Activated effector memory CD4-positive, alpha-beta T cell treated with anti-CD3 and anti-CD28 coated beads, Interleukin-2, amount 50 U/mL, for 16 hours (primary cell): ENCODE measurements around the gene SLC39A9.

Source experiments
- DNase-seq: peaks from one replicate; pipeline ENCODE4 v3.0.0-alpha.2; 2020

SLC39A9 gene, protein sequence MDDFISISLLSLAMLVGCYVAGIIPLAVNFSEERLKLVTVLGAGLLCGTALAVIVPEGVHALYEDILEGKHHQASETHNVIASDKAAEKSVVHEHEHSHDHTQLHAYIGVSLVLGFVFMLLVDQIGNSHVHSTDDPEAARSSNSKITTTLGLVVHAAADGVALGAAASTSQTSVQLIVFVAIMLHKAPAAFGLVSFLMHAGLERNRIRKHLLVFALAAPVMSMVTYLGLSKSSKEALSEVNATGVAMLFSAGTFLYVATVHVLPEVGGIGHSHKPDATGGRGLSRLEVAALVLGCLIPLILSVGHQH

GRCh38 chr14:69398053-69398817, at the start of gene SLC39A9, which contains the start of gene ERH:
Gene SLC39A9, plus strand, starts transcription at chr14:69398692. Its CDS starts 678 bp downstream, at chr14:69399370.
Gene ERH, minus strand, starts transcription at chr14:69398299. Its CDS starts 66 bp downstream, at chr14:69398233.
- peak; percentile 98 for DNase-seq

DNA sequence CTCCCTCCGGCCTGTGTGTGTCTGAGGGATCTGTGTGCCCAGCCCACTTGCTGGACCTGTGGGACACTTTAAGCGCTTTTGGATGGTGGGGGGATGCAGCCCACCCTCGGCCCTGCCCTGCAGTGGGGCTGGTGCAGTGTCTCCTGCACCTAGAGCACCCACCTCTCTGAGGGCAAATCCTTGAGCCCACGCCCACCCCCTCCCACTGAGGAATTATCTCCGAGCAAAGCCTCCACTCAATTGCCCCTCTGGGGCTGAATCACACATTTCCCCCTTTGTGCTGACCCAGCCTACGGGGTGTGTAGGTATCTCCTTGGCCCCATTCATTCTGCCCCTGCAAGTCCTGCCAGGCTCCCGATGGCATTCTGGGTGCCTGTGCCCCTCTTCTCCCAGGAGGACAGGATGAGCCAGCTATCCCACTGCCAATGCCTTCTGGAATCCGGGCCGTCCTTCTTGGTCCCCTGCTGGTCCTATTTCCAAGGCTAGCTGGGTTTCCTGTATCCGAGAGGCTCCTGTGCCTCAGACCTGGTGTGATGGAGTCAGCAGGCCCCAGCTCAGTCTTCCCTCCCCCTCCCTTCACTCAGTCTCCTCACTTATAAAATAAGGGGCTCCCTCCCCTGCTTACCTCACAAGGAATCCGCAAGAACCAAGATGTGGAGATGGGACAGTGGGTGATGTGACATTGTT, 49.3 kb upstream of the SLC39A9 start:
- no peak for DNase-seq

DNA sequence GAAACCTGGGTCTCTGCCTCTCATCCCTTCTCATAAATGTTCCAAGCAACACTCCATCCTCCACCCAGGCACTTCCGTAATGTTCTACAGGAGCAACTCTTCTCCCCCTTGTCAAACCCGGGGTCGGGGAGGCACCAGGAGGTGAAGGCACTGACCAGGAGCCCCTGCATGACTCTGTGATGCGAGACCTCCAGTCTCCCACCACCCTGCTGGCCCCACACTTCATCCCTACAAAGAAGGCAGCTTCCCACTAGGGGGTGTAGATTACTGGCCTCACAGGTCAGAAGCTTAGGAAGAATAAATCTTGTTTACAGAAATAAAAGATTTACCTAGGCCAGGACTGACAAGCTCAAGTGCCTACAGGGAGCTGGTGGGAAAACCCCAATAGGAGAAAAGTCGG, 47.6 kb upstream of the SLC39A9 start:
- no peak for DNase-seq

- no peak for DNase-seq
Observed at GRCh38 chr14:69351385-69351784, 47.1 kb upstream of the SLC39A9 start.

- no peak for DNase-seq
Observed at GRCh38 chr14:69351911-69352310, 46.6 kb upstream of the SLC39A9 start.

- no peak for DNase-seq
Observed at GRCh38 chr14:69353168-69353567, 45.3 kb upstream of the SLC39A9 start.

DNA sequence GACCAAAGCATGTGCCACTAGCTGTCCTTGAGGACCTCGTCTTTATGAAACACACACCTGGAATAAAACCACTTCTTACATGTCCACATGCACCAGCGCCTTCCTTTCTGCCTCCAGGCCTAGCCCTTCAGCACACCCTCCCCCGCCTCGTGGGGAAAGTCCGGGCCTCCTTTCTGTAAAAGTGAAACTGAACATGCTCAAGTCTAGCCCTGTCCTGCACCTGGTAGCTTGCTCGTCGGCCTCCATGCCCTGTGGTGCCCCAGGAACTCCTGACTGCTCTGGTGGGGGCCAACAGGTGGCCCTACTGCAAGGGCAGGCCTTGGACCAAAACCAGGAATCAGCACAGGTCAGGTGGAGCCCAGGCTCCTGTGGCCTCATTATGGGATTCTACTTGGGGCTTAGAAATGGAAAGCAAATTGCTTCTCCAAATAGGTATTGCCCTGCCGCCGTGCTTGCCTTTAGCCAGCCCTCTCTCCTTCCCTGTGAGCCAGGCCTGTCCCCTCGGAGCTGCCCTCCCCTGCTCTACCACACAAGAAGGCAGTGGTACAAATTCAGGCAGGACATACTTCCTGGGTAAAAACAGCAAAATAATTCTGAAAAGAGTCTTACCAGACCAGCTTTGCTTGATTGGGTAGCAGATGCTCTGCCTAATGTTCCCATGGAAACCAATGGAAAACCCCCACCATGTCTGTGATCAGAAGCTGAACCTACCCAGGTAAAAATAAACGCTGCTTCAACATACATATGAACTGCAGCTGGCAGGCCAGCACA, 43.9 kb upstream of the SLC39A9 start:
- DNase-seq, result peak; percentile 88

GRCh38 chr14:69355154-69355597, 43.3 kb upstream of the SLC39A9 start:
- no peak for DNase-seq

DNA sequence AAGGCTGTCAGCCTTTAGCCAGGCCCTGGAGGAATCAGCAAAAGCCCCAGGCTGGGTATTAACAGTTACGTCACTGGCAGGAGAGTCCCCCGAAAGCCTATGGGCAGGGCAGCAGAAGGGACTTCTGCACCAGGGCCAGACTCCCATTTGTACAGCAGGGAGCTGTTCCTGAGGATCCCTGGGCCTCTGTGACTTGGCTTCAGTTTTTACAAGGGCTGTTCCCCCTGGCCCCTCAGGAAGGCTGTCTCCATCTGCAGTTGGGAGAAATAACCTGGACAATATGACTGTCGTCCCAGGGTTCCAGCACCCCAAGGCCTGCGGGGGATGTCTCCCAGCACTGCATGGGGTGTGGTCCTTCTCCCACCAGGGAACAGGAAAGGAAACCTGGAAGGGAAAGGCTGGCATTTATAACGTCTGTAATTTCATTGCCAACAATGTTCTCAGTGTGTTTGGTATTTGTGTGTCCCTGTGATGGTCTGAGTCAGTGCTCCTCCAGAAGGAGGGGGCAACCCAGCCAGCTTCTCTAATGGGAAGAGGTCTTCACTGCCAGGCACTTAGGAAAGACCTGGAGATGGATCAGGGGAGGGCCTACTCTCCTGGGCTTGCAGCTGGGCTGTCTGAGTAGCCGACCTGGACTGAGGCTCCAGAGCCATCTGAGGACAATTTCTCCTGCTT, 42.7 kb upstream of the SLC39A9 start:
- no peak for DNase-seq

- no peak for DNase-seq
Observed at GRCh38 chr14:69356903-69357543, 41.5 kb upstream of the SLC39A9 start.

DNA sequence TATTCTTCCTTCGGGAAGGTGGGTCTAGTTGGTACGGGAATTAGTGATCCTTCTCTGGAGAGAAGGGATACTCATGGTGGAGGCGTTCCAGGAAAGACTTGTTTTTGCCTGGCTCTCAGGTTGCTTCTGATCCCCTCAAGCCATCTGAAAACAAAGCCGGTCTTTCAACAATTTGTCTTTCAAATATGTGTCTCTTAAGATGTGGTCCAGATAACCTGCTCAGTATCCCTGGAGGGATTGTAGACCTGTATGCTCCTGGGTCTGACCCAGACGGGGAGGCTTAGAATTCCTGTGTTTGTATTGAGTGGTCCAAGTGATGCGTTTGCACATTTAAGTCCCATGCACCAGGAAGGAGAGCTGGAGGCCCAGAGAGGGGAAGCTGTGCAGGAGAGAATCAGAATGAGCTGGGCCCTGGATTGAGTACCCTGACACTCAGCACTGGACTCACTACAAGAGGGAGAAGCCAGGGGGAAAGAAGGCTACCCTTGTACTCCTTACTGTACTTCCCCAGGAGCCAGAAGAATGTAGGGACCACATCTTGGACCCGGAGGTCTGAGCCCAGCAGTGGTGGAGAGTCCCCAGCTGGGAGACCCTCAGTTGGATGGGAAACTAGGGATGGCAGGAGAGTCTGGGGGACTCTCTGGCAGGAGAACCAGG, 40.8 kb upstream of the SLC39A9 start:
- no peak for DNase-seq

DNA sequence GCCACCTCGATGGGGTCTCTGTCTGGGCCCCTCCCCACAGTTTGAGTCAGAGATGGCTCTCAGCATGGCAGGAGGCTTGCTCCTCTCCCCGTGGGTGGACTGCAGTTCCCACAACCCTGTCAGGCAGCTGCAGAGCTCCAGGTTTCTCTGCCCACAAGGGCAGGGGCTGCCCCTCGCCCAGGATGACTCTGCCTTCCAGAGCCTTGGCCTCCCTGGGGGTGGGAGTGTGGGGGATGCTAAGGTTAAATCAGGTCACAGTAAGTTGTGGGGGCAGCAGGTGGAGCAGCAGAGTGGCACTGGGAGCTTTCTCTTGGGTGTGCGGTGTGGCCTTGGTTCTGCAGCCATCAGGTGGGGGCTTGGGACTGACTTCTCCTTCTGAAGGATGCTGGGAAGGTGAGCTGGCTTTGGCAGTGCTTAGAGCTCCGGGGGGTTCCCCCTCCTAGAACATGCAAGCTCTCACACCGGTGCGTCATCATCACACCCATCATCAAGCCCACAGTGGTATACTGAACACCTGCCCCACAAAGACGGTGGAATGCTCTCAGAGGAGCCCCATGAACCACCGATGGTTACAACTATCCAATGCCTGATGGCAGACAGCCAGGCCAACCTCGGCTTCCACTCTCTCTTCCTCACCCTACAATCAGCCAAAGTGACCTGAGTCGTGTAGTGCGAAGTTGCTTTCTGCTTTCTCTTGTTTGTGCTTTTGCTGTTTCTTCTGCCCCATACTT, 40.1 kb upstream of the SLC39A9 start:
- peak; percentile 68 for DNase-seq

DNA sequence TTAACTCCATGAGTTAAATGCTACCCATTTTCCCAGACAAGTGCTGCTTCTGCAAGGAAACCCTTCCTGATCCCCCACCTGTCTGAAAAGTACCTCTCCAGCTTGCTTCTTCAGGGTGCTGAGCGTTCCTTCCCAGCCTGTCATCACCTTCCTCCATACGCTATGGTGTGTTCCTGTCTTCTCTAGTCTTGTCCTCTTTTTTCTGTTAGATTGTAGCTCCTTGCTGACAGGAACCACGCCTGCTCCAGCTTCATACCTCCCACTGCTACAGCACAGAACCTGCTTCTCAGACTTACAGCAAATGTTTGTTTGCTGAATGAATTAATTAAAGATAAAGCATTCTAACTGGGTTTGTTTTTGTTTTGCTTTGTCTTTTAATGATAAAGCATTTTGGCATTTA, 39.5 kb upstream of the SLC39A9 start:
- no peak for DNase-seq

GRCh38 chr14:69360438-69361108, 37.9 kb upstream of the SLC39A9 start:
- no peak for DNase-seq

DNA sequence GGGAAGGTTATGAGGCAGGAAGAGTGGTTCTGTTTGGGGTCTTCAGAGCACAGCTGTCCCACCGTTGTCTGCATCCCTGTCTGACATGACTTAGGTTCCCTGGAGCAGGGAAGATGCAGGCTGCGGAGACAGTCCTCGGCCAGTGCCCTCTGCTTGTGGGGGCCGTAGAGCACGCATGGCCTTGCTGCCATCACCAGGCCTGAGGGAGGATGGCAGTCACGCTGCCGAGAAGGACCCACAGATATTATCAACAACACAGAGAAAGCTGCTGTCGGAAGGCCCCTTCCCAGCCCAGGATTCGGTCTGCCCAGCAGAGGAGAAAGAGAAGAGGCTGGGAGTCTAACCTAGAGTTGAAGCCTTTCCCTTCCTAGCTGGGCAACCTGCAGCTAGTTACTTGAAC, 35.4 kb upstream of the SLC39A9 start:
- DNase-seq, result no peak

DNA sequence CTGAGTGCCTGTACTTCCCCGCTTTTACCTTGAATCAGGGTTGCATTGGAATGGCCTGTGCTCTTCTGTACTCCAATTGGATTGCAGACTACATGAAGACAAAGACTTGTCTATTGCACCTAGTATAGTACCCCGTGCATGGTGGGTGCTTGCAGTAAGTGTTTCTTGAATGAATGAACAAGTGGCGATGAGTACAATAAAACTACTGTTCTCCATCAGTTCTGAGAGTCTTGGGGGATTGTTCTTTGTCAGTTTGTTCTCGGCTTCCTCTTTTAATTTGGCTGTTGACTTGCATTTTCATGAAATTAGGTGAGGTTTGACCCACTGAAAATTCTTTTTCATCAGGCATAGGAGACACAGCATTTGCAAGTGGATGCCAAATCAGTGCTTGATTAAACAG, 34.5 kb upstream of the SLC39A9 start:
- DNase-seq, result no peak

- no peak for DNase-seq
Observed at GRCh38 chr14:69364378-69364777, 34.1 kb upstream of the SLC39A9 start.

- DNase-seq, result no peak
Observed at GRCh38 chr14:69366069-69366468, 32.4 kb upstream of the SLC39A9 start.

GRCh38 chr14:69366761-69367160, 31.7 kb upstream of the SLC39A9 start:
- no peak for DNase-seq

GRCh38 chr14:69368381-69368780, 30.1 kb upstream of the SLC39A9 start:
- DNase-seq, result no peak
